Heart left ventricle (tissue), 16 donors: Measurements from ENCODE around the gene NAALADL2. TPM values are rescaled to one million over a fixed set of nuclear protein-coding genes. Genes with fewer than 3 reads are reported as not detected.
"Not testable (repeated sequence)": the region's sequence is repeated elsewhere in the genome, so short reads cannot be mapped to it uniquely, and the experiment has no call there.

Experiments used
- ATAC-seq, 4 donors: fragments of 200-7000 bp; cut with Tn5 transposase; one replicate each; pipeline ENCODE4 v1.9.1; 2020 to 2022; ENCODE audit warnings: moderate library complexity in 4 of 4, mild to moderate bottlenecking in 3 of 4, moderate number of reproducible peaks in 1 of 4
- DNase-seq, 5 donors: peaks; one replicate each; pipeline ENCODE4 v3.0.0-alpha.2; 2020
- H3K27ac ChIP-seq, 12 donors: fragments of 200-600 bp; sonication (generic) in 4 of 12; one replicate each; pipeline versions ENCODE4 v1.5.0 to v1.8.0; 2016 to 2022; ENCODE audit warnings: mild to moderate bottlenecking in 2 of 12
- H3K27me3 ChIP-seq, 9 donors: fragments of 200-600 bp; sonication (generic) in 2 of 9; one replicate each; pipeline versions ENCODE4 v1.5.1 to v1.8.0; 2016 to 2022; ENCODE audit warnings: mild to moderate bottlenecking in 3 of 9
- H3K36me3 ChIP-seq, 9 donors: fragments of 200-600 bp; sonication (generic) in 2 of 9; one replicate each; pipeline versions ENCODE4 v1.5.0 to v1.8.0; 2018 to 2022; ENCODE audit warnings: mild to moderate bottlenecking in 2 of 9
- H3K4me1 ChIP-seq, 12 donors: fragments of 200-600 bp; sonication (generic) in 4 of 12; one replicate each; pipeline versions ENCODE4 v1.5.0 to v1.8.0; 2016 to 2022; ENCODE audit warnings: mild to moderate bottlenecking in 3 of 12
- H3K4me3 ChIP-seq, 12 donors: fragments of 200-600 bp; sonication (generic) in 4 of 12; one replicate each; pipeline versions ENCODE4 v1.5.0 to v1.8.0; 2017 to 2022; ENCODE audit warnings: mild to moderate bottlenecking in 9 of 12, moderate library complexity in 4 of 12
- H3K9me3 ChIP-seq, 12 donors: fragments of 200-600 bp; sonication (generic) in 4 of 12; one replicate each; pipeline versions ENCODE4 v1.5.0 to v1.8.0; 2016 to 2022; ENCODE audit warnings: mild to moderate bottlenecking in 1 of 12
- CTCF ChIP-seq, 12 donors: fragments of 200-600 bp; sonication (generic) in 4 of 12; IDR thresholded peaks; one replicate each; pipeline versions ENCODE4 v1.5.0 to v1.8.0; 2018 to 2022; ENCODE audit warnings: antibody characterized with exemption in 12 of 12, mild to moderate bottlenecking in 5 of 12
- POLR2A ChIP-seq, 2 donors: fragments of 450-650 bp; IDR thresholded peaks; one replicate each; pipeline ENCODE4 v1.6.1; 2017; ENCODE audit warnings: antibody characterized with exemption in 2 of 2, mild to moderate bottlenecking in 2 of 2, moderate library complexity in 2 of 2
- WGBS, 4 donors: extraction: QIAGEN DNeasy Blood & Tissue Kit in 2 of 4; methylation state at CpG; one replicate each; pipeline versions ENCODE4 v1.1.5 to v1.1.7; 2013 to 2018; 5-methylcytosine and 5-hydroxymethylcytosine counted together
- intact Hi-C, 10 donors: fragments of 100-400 bp; cut with DNase I; formaldehyde crosslinking; loops; one replicate each; pipeline versions ENCODE4 v1.11.1 to v1.14.2; 2022
- polyA plus RNA-seq, 2 donors: library from polyadenylated mRNA; stranded (reverse); fragments of 200-250 nt; gene quantifications; one replicate each; pipeline ENCODE4 v1.2.3, GENCODE V29; 2013
- total RNA-seq, 9 donors: library from RNA; depleted of rRNA in 2 of 9; stranded (reverse); fragments of >200 nt in 2 of 9; fragmentation: NEBNext Ultra II Directional in 3 of 9; extraction: Animal tissue kit (Norgen Biotek cat#: 25700) in 3 of 9; gene quantifications; one replicate each; pipeline versions ENCODE4 v1.1.0 to v1.2.4, GENCODE V29; 2016 to 2023
- donor health status: ischemic (EF 13 %, LVEDD 7.1; RV severe dilation, severe dysfunction).
- donor health status: healthy with polysubstance abuse.
- donor health status: DM: no; HTN: yes; CAD: no.
- donor health status: DM: no; HTN: no; CAD: no.
- donor health status: ischemic (EF 25% LVEDD 6.9; RV normal size, moderate dysfunction).
- donor health status: ischemic (EF 25% LVEDD 5.7; RV mildly dilated, moderate dysfunction).
- donor health status: healthy.
- donor health status: DM: yes; HTN: yes; CAD: no.
- donor health status: ischemic (EF 35%, LVEDD 5.7; RV mildly dilated, moderate dysfunction).
- donor health status: nonischemic (EF 11% LVEDD 7.7; RV severe dilation, severe dysfunction).
- donor health status: DM: yes; HTN: yes; CAD: no.
- donor health status: PGD.
- donor health status: ischemic (EF 29% LVEDD 5.4; RV normal size, mild dysfunction).
- donor health status: nonischemic (EF 23%, LVEDD 6.1; RV moderate dilation, normal function).

Gene NAALADL2
- total and polyA plus RNA-seq, 11 donors = 0.23 to 8.5 (median 3.0) TPM

GRCh38 chr3:175453361-175453760 is 594.2 kb downstream of the NAALADL2 start:
- H3K4me1 ChIP-seq = no peaks in the 10 kb centered on the region
- H3K4me3 ChIP-seq = no peak overlapping the region
- intact Hi-C loops = no loop called here
- H3K9me3 ChIP-seq = no peaks in the 10 kb centered on the region
- ATAC-seq = no peak
- no peak for DNase-seq
- WGBS, 4 donors = 90 to 97% (median 93%) methylated on average over 3 of the region's 3 CpGs
- no peak overlapping the region for H3K27ac ChIP-seq
- H3K27me3 ChIP-seq = no peaks in the 10 kb centered on the region
- no peaks in the 10 kb centered on the region for H3K36me3 ChIP-seq
- TF ChIP-seq POLR2A (IDR thresholded peaks at IDR 0.05) (no peak), CTCF (IDR thresholded peaks at IDR 0.05) (no peak)

- Histone ChIP-seq H3K9me3 (peaks cover 0 to 10% (median 0%) of the 10 kb centered on the region in 12 donors), H3K27ac (no peak overlapping the region), H3K4me3 (no peak overlapping the region), H3K27me3 (no peaks in the 10 kb centered on the region), H3K36me3 (no peaks in the 10 kb centered on the region), H3K4me1 (no peaks in the 10 kb centered on the region)
- no peak for ATAC-seq
- WGBS, 4 donors = 80 to 85% (median 82%) methylated on average over 2 of the region's 2 CpGs
- TF ChIP-seq CTCF (IDR thresholded peaks at IDR 0.05) = no peak
- no peak for TF ChIP-seq POLR2A (IDR thresholded peaks at IDR 0.05)
- DNase-seq = no peak
- intact Hi-C loops = no loop called here
Observed at GRCh38 chr3:175456466-175456865, 597.3 kb downstream of the NAALADL2 start.

GRCh38 chr3:175457301-175457700 is 598.2 kb downstream of the NAALADL2 start:
- Histone ChIP-seq H3K4me3 (no peak overlapping the region), H3K36me3 (no peaks in the 10 kb centered on the region), H3K27ac (no peak overlapping the region), H3K9me3 (peaks cover 0 to 16% (median 0%) of the 10 kb centered on the region in 12 donors), H3K4me1 (no peaks in the 10 kb centered on the region), H3K27me3 (no peaks in the 10 kb centered on the region)
- intact Hi-C loops = no loop called here
- ATAC-seq (no peak), DNase-seq (no peak)
- TF ChIP-seq POLR2A (IDR thresholded peaks at IDR 0.05) = no peak
- no peak for TF ChIP-seq CTCF (IDR thresholded peaks at IDR 0.05)
- WGBS, 4 donors = 89 to 96% (median 91%) methylated on average over 2 of the region's 2 CpGs

- DNase-seq, intact Hi-C loops, H3K27ac ChIP-seq, H3K27me3 ChIP-seq, H3K4me3 ChIP-seq, H3K36me3 ChIP-seq, ATAC-seq, H3K4me1 ChIP-seq: not testable (repeated sequence)
- WGBS, 4 donors = 76 to 85% (median 84%) methylated on average over 4 of the region's 4 CpGs
- H3K9me3 ChIP-seq = peaks cover 0 to 16% (median 0%) of the 10 kb centered on the region in 12 donors
Observed at GRCh38 chr3:175460849-175461399, 601.8 kb downstream of the NAALADL2 start.

- TF ChIP-seq POLR2A (IDR thresholded peaks at IDR 0.05) (no peak), CTCF (IDR thresholded peaks at IDR 0.05) (no peak)
- WGBS, 4 donors = 68 to 82% (median 79%) methylated on average over 3 of the region's 3 CpGs
- Histone ChIP-seq H3K9me3 (peaks cover 0 to 16% (median 0%) of the 10 kb centered on the region in 12 donors), H3K4me1 (no peaks in the 10 kb centered on the region), H3K27me3 (no peaks in the 10 kb centered on the region), H3K27ac (no peak overlapping the region), H3K36me3 (no peaks in the 10 kb centered on the region), H3K4me3 (no peak overlapping the region)
- no peak for DNase-seq
- intact Hi-C loops = no loop called here
- ATAC-seq = no peak
Observed at GRCh38 chr3:175464362-175464761, 605.2 kb downstream of the NAALADL2 start.
